Gastrocnemius medialis (tissue), 4 donors: ENCODE results near the gene EPS8.

Source experiments
- CTCF ChIP-seq, 5 experiments: fragments of 450-650 bp in 3 of 5; fragments of 200-600 bp in 2 of 5; sonication (generic) in 2 of 5; IDR thresholded peaks in 4 of 5; conservative IDR thresholded peaks in 1 of 5; 1 replicate in 4 of 5; 2 replicates in 1 of 5; pipeline ENCODE4 v1.5.1; 2016 to 2019; ENCODE audit warnings: antibody characterized with exemption in 5 of 5, mild to moderate bottlenecking in 3 of 5, moderate library complexity in 3 of 5
- POLR2A ChIP-seq, 2 donors: fragments of 450-650 bp; IDR thresholded peaks; one replicate each; pipeline ENCODE4 v1.6.1; 2017; ENCODE audit warnings: antibody characterized with exemption in 2 of 2, mild to moderate bottlenecking in 2 of 2, moderate library complexity in 2 of 2

DNA sequence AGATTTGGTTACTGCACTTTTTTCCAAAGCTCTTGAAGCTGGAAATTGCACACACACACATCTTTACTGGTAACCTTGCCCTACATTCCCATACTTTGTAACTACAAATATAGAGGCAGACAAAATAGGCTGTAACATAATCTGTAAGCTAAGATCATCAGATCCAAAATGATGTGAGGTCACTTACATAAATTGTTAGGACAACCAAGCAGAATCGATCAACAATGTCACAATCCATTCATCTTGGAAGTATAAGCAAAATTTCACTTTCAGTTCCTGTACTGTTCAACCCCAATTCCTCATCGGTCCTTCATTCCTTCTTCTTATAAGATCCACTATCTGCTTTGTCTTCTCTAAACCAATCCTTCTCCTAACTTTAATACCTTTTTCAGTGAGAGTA is 72.6 kb downstream of the EPS8 start:
- TF ChIP-seq POLR2A (IDR thresholded peaks at IDR 0.05), result no peak
- TF ChIP-seq CTCF (IDR thresholded peaks at IDR 0.05 in 4 of 5, conservative IDR thresholded peaks at IDR 0.05 in 1 of 5), result no peak
